ENCODE results near the gene OR52W1.

- no peak for TF ChIP-seq CTCF (IDR thresholded peaks at IDR 0.05)
- TF ChIP-seq POLR2A (IDR thresholded peaks at IDR 0.05) = no peak
These were observed 2.6 kb upstream of the OR52W1 start for GRCh38 chr11:6196396-6196795.

Data from lower leg skin (tissue), 3 donors.